Effector memory CD4-positive, alpha-beta T cell (primary cell): ENCODE data around the gene UBE2L6.
"Not testable (repeated sequence)": the region's sequence is repeated elsewhere in the genome, so short reads cannot be mapped to it uniquely, and the experiment has no call there.

Experiments
- DNase-seq, 3 donors: peaks; one replicate each; pipeline ENCODE4 v3.0.0-alpha.2; 2020
- H3K27ac ChIP-seq: 2 replicates; pipeline ENCODE4 v1.7.0; 2013; ENCODE audit warnings: mild to moderate bottlenecking, low read length, moderate library complexity; ENCODE audit not compliant: insufficient read depth, poor library complexity, severe bottlenecking
- H3K27me3 ChIP-seq: replicated peaks from 2 replicates; pipeline ENCODE4 v1.7.0; 2013; ENCODE audit warnings: mild to moderate bottlenecking, low read length; ENCODE audit not compliant: insufficient read depth, control insufficient read depth, poor library complexity, severe bottlenecking
- H3K36me3 ChIP-seq: 2 replicates; pipeline ENCODE4 v1.7.0; 2013; ENCODE audit warnings: mild to moderate bottlenecking, low read length, moderate library complexity; ENCODE audit not compliant: control insufficient read depth, insufficient read depth
- H3K4me1 ChIP-seq: 2 replicates; pipeline ENCODE4 v1.7.0; 2013; ENCODE audit warnings: low read length, mild to moderate bottlenecking; ENCODE audit not compliant: control insufficient read depth, insufficient read depth, poor library complexity, severe bottlenecking
- H3K4me3 ChIP-seq: 2 replicates; pipeline ENCODE4 v1.7.0; 2013; ENCODE audit warnings: low read length, low read depth, mild to moderate bottlenecking; ENCODE audit not compliant: insufficient read depth, poor library complexity, severe bottlenecking
- H3K9me3 ChIP-seq: 2 replicates; pipeline ENCODE4 v1.7.0; 2013; ENCODE audit warnings: mild to moderate bottlenecking, low read length, moderate library complexity; ENCODE audit not compliant: control insufficient read depth

UBE2L6 gene

DNA sequence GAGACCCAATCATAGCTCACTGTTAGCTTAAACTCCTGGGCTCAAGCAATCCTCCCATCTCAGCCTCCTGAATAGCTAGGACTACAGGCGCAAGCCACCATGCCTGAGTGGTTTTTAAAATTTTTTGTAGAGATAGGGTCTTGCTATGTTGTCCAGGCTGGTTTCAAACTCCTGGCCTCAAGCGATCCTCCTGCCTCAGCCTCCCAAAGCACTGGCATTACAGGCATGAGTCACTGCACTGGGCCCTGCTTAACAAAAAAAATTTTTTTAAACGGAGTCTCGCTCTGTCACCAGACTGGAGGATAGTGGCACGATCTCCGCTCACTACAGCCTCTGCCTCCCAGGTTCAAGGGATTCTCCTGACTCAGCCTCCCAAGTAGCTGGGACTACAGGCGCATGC is 33.0 kb downstream of the UBE2L6 start:
- H3K27ac ChIP-seq, H3K27me3 ChIP-seq, H3K4me3 ChIP-seq, H3K9me3 ChIP-seq, H3K36me3 ChIP-seq, DNase-seq: not testable (repeated sequence)
- peaks cover 12% of the 10 kb centered on the region for H3K4me1 ChIP-seq

GRCh38 chr11:57530596-57531507 is 36.6 kb downstream of the UBE2L6 start, which contains the start of gene TIMM10:
Gene TIMM10, minus strand, starts transcription at chr11:57530754. Its CDS starts 565 bp downstream, at chr11:57530189.
- H3K4me1 ChIP-seq, result peaks cover 14% of the 10 kb centered on the region
- H3K4me3 ChIP-seq, result peak within 1 kb of the TSS; percentile 56
- DNase-seq, result peak; percentile 91 to 92 (median 92)
- no peaks in the 10 kb centered on the region for H3K9me3 ChIP-seq
- peak within 1 kb of the TSS; percentile 82 for H3K27ac ChIP-seq
- H3K27me3 ChIP-seq, result no peaks in the 10 kb centered on the region
- no peaks in the 10 kb centered on the region for H3K36me3 ChIP-seq

GRCh38 chr11:57530215-57530595 is 37.3 kb downstream of the UBE2L6 start:
- H3K27me3 ChIP-seq, result no peaks in the 10 kb centered on the region
- peak overlapping the region; percentile 56 for H3K4me3 ChIP-seq
- peak overlapping the region; percentile 82 for H3K27ac ChIP-seq
- H3K36me3 ChIP-seq, result no peaks in the 10 kb centered on the region
- peaks cover 14% of the 10 kb centered on the region for H3K4me1 ChIP-seq
- no peak for DNase-seq
- no peaks in the 10 kb centered on the region for H3K9me3 ChIP-seq

DNA sequence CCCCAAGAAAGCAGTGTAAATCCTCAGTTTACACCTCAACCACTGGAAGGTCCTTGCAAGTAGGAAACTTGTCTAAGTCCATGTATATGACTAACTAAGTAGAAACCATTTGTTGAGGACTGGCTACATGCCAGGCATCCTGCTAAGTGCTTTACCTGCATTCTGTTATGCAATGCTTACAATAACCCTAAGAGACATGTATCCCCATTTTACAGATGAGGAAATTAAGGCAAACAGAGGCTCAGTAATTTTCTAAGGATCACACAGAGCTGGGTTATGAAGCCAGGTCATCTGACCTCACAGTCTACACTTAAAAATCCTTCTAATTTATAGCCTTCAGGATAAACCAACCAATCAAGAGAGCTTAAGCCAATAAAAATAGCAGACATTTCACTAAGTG is 38.5 kb downstream of the UBE2L6 start:
- Histone ChIP-seq H3K9me3 (no peaks in the 10 kb centered on the region), H3K4me3 (no peak overlapping the region), H3K4me1 (peaks cover 14% of the 10 kb centered on the region), H3K27me3 (no peaks in the 10 kb centered on the region), H3K27ac (no peak overlapping the region), H3K36me3 (no peaks in the 10 kb centered on the region)
- DNase-seq, result no peak

DNA sequence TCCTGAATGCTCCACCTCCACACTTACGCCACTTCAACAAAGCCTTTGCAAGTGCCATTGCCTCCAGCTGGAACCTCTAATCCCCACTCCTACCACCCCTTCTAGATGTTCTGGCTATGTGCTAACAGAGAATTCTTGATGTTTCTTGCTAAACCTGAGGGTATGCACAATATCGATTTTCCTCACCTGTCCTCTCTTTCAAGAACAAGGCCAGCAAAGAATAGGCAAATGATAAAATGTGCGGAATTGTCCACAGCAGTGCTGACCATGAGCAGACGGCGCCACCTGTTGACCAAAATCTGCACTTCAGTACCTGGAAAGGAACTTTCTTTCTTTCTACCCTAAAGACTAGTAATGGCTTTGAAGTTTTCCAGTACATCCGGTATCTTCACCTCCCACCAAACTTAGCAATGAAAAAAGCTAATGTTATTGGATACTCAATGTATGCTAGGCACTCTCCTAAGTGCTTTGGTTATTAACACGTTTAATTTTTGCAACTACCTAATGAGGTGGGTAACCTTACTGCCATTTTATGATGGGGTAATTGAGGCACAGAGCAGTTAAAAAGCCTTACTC is 40.3 kb downstream of the UBE2L6 start:
- H3K27ac ChIP-seq, result no peak overlapping the region
- DNase-seq, result peak; percentile 37 to 62 (median 39)
- H3K4me3 ChIP-seq, result no peak overlapping the region
- no peaks in the 10 kb centered on the region for H3K27me3 ChIP-seq
- H3K4me1 ChIP-seq, result peaks cover 14% of the 10 kb centered on the region
- H3K36me3 ChIP-seq, result no peaks in the 10 kb centered on the region
- no peaks in the 10 kb centered on the region for H3K9me3 ChIP-seq

- Histone ChIP-seq H3K9me3 (no peaks in the 10 kb centered on the region), H3K27ac (no peak overlapping the region), H3K4me3 (no peak overlapping the region), H3K27me3 (no peaks in the 10 kb centered on the region), H3K4me1 (no peaks in the 10 kb centered on the region), H3K36me3 (no peaks in the 10 kb centered on the region)
- no peak for DNase-seq
Observed at GRCh38 chr11:57523419-57523818, 44.1 kb downstream of the UBE2L6 start.

DNA sequence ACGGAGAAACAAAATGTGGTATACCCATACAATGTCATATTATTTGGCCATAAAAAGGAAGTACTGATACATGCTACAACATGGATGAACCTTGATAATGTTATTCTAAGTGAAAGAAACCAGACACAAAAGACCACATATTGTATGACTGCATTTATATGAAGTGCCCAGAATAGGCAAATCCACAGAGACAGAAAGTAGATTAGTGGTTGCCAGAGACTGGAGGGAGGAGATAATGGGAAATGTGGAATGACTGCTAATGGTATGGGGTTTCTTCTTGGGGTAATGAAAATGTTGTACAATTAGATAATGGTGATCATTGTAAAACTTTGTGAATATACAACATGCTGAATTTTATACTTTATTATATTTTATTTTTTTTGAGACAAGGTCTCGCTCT is 46.4 kb downstream of the UBE2L6 start:
- Histone ChIP-seq H3K4me3 (no peak overlapping the region), H3K27me3 (no peaks in the 10 kb centered on the region), H3K4me1 (no peaks in the 10 kb centered on the region), H3K27ac (no peak overlapping the region), H3K9me3 (no peaks in the 10 kb centered on the region), H3K36me3 (no peaks in the 10 kb centered on the region)
- no peak for DNase-seq

GRCh38 chr11:57516061-57516443 is 51.4 kb downstream of the UBE2L6 start:
- no peaks in the 10 kb centered on the region for H3K9me3 ChIP-seq
- peak overlapping the region; percentile 97 for H3K4me3 ChIP-seq
- H3K27ac ChIP-seq, result no peak overlapping the region
- no peaks in the 10 kb centered on the region for H3K27me3 ChIP-seq
- no peak for DNase-seq
- no peaks in the 10 kb centered on the region for H3K36me3 ChIP-seq
- H3K4me1 ChIP-seq, result peaks cover 7% of the 10 kb centered on the region

- Histone ChIP-seq H3K36me3 (no peaks in the 10 kb centered on the region), H3K27ac (peak within 1 kb of the TSS; percentile 37), H3K4me1 (peaks cover 7% of the 10 kb centered on the region), H3K9me3 (no peaks in the 10 kb centered on the region), H3K4me3 (peak within 1 kb of the TSS; percentile 97), H3K27me3 (no peaks in the 10 kb centered on the region)
- no peak for DNase-seq
Observed at GRCh38 chr11:57515332-57516060, 52.0 kb downstream of the UBE2L6 start, which contains the start of gene SLC43A1. Gene SLC43A1, minus strand, starts transcription at chr11:57515702. Its CDS starts 1,591 bp downstream, at chr11:57514111.
